ENCODE data around the gene MPHOSPH9.

DNA sequence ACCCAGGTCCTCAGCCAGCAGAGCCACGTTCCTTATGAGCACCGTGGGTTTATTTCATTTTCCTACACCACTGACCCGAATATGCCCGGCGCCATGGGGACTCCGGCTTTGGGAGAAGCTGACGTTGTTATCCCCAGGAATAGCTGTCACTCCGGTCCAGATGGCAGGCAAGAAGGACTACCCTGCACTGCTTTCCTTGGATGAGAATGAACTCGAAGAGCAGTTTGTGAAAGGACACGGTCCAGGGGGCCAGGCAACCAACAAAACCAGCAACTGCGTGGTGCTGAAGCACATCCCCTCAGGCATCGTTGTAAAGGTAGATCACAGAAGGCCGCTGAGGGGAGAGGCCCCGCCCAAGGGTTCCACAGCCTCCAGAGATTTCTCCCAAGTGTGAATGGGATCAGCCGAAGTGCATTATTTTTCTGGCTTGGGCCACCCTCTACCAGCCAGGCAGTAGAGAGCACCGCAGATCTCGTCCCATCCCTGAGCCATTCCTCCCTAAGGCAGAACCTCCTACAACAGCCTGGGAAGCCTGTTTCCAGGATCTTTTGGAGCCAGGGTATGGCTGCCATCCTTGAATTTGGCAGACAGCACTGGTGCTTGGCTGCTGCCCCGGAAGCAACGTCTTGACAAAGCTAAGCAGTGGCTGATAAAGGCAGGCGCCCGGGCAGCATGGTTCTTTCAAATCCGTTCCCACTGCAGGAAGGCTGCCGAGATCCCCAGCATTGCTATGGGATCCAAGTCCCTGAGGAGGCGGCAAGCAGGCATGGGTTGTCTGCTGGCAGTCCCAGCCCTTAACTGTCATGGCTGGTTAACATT, 20.9 kb upstream of the MPHOSPH9 start:
- TF ChIP-seq, protein P1, sequence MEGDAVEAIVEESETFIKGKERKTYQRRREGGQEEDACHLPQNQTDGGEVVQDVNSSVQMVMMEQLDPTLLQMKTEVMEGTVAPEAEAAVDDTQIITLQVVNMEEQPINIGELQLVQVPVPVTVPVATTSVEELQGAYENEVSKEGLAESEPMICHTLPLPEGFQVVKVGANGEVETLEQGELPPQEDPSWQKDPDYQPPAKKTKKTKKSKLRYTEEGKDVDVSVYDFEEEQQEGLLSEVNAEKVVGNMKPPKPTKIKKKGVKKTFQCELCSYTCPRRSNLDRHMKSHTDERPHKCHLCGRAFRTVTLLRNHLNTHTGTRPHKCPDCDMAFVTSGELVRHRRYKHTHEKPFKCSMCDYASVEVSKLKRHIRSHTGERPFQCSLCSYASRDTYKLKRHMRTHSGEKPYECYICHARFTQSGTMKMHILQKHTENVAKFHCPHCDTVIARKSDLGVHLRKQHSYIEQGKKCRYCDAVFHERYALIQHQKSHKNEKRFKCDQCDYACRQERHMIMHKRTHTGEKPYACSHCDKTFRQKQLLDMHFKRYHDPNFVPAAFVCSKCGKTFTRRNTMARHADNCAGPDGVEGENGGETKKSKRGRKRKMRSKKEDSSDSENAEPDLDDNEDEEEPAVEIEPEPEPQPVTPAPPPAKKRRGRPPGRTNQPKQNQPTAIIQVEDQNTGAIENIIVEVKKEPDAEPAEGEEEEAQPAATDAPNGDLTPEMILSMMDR (IDR thresholded peaks at IDR 0.05): no peak
- TF ChIP-seq POLR2A (IDR thresholded peaks at IDR 0.05): no peak

All from thyroid gland (tissue), 4 donors.